HCT116 (cell line): ENCODE results near the gene OPN1SW. TPM values are rescaled to one million over a fixed set of nuclear protein-coding genes. Genes with fewer than 3 reads are reported as not detected.

ENCODE experiments used
- ATAC-seq: fragments of 200-7000 bp; cut with Tn5 transposase; 2 replicates; pipeline ENCODE4 v1.9.1; 2020; ENCODE audit warnings: mild to moderate bottlenecking, moderate library complexity
- BruUV-seq: library from RNA; stranded (reverse); fragments of 400-500 nt; replicated peaks from 2 replicates; lab custom pipeline; 2021; lab: Mats Ljungman, UMichigan
- CTCF ChIA-PET: fragments of 300-600 bp; sonication (Branson Sonifier 250); formaldehyde crosslinking; loops from one replicate; lab custom pipeline; 2021; ENCODE audit warnings: antibody characterized with exemption; lab: Charles Lee
- POLR2A ChIA-PET: fragments of 300-600, 350-600 bp; sonication (Branson Sonifier 250); formaldehyde crosslinking; loops from one replicate; lab custom pipeline; 2021; ENCODE audit warnings: antibody characterized with exemption; lab: Charles Lee
- RAD21 ChIA-PET, 2 experiments: fragments of 300-600 bp; sonication (Branson Sonifier 250); formaldehyde crosslinking; loops; one replicate each; lab custom pipeline; 2023; ENCODE audit warnings: low total read pairs in 2 of 2; ENCODE audit not compliant: uncharacterized antibody in 2 of 2, unreplicated experiment in 2 of 2, low non-redundant PET in 1 of 2; lab: Charles Lee
- DNase-seq: peaks from one replicate; pipeline ENCODE4 v3.0.0-alpha.2; 2010; ENCODE audit warnings: low read depth, low spot score
- H2AFZ ChIP-seq: fragments of 200-600 bp; shearing (Covaris generic), sonication (generic); 2 replicates; pipeline ENCODE4 v1.6.1; 2017; ENCODE audit warnings: low read depth, mixed run types, mixed read lengths, antibody characterized with exemption, low read length; ENCODE audit not compliant: poor library complexity, severe bottlenecking
- H3K27ac ChIP-seq: 2 replicates; pipeline ENCODE4 v1.5.1; 2012; ENCODE audit warnings: low read depth, low read length
- H3K27me3 ChIP-seq: fragments of 200-600 bp; sonication (generic); 2 replicates; pipeline ENCODE4 v1.6.1; 2016; ENCODE audit warnings: mixed run types, low read length, mixed read lengths; ENCODE audit not compliant: insufficient read depth
- H3K36me3 ChIP-seq, 2 experiments: fragments of 200-500 bp in 1 of 2; fragments of 200-600 bp in 1 of 2; sonication (Bioruptor generic) in 1 of 2; sonication (generic) in 1 of 2; 2 replicates each; pipeline versions ENCODE4 v1.5.1 to v1.6.1; 2014 to 2016; ENCODE audit warnings: low read length in 2 of 2, inconsistent platforms in 1 of 2, mixed read lengths in 1 of 2, mixed run types in 1 of 2; ENCODE audit not compliant: insufficient read depth in 2 of 2, control insufficient read depth in 1 of 2
- H3K4me1 ChIP-seq, 2 experiments: fragments of 200-600 bp in 1 of 2; sonication (generic) in 1 of 2; 2 replicates each; pipeline versions ENCODE4 v1.5.1 to v1.6.1; 2012 to 2017; ENCODE audit warnings: low read length in 2 of 2, inconsistent platforms in 1 of 2, mild to moderate bottlenecking in 1 of 2, mixed read lengths in 1 of 2, mixed run types in 1 of 2, moderate library complexity in 1 of 2; ENCODE audit not compliant: insufficient read depth in 2 of 2, control insufficient read depth in 1 of 2
- H3K4me2 ChIP-seq: fragments of 200-600 bp; sonication (generic); 2 replicates; pipeline ENCODE4 v1.6.1; 2017; ENCODE audit warnings: mixed run types, low read length, mixed read lengths
- H3K4me3 ChIP-seq, 2 experiments: fragments of 200-600 bp in 1 of 2; sonication (generic) in 1 of 2; replicated peaks in 1 of 2; 2 replicates each; pipeline ENCODE4 v1.5.1; 2011 to 2016; ENCODE audit warnings: low read length in 2 of 2, control low read depth in 1 of 2, low read depth in 1 of 2, mild to moderate bottlenecking in 1 of 2, mixed read lengths in 1 of 2, mixed run types in 1 of 2
- H3K79me2 ChIP-seq: fragments of 200-600 bp; sonication (generic); 2 replicates; pipeline ENCODE4 v1.6.1; 2017; ENCODE audit warnings: mild to moderate bottlenecking, mixed run types, low read length, moderate library complexity, mixed read lengths; ENCODE audit not compliant: insufficient read depth
- H3K9ac ChIP-seq: fragments of 200-600 bp; sonication (generic); 2 replicates; pipeline ENCODE4 v1.6.1; 2016; ENCODE audit warnings: low read length, mixed read lengths
- H3K9me2 ChIP-seq: fragments of 200-600 bp; sonication (generic), shearing (Covaris generic); 2 replicates; pipeline ENCODE4 v1.6.1; 2017; ENCODE audit warnings: mixed run types, mild to moderate bottlenecking, moderate library complexity; ENCODE audit not compliant: insufficient read depth
- H3K9me3 ChIP-seq, 2 experiments: fragments of 200-500 bp in 1 of 2; fragments of 200-600 bp in 1 of 2; sonication (Bioruptor generic) in 1 of 2; sonication (generic) in 1 of 2; 2 replicates each; pipeline ENCODE4 v1.6.1; 2014 to 2017; ENCODE audit warnings: low read length in 2 of 2, mixed read lengths in 2 of 2, inconsistent platforms in 1 of 2, low read depth in 1 of 2, mild to moderate bottlenecking in 1 of 2, mixed run types in 1 of 2, moderate library complexity in 1 of 2; ENCODE audit not compliant: control insufficient read depth in 1 of 2, insufficient read depth in 1 of 2
- H4K20me1 ChIP-seq: fragments of 200-600 bp; sonication (generic), shearing (Covaris generic); 2 replicates; pipeline ENCODE4 v1.6.1; 2017; ENCODE audit warnings: mixed run types, mild to moderate bottlenecking, moderate library complexity; ENCODE audit not compliant: insufficient read depth
- EGR1 ChIP-seq: IDR thresholded peaks from 2 replicates; pipeline ENCODE4 v1.6.1; 2012; ENCODE audit warnings: low read depth
- ELF1 ChIP-seq: IDR thresholded peaks from 2 replicates; pipeline ENCODE4 v1.6.1; 2012; ENCODE audit warnings: low read depth, borderline replicate concordance
- EZH2 ChIP-seq: fragments of 200-600 bp; sonication (generic); IDR thresholded peaks from 2 replicates; pipeline ENCODE4 v1.6.1; 2017; ENCODE audit warnings: antibody characterized with exemption, mixed run types
- EZH2phosphoT487 ChIP-seq: fragments of 200-600 bp; IDR thresholded peaks from 2 replicates; pipeline ENCODE4 v1.6.1; 2018; ENCODE audit warnings: antibody characterized with exemption, borderline replicate concordance
- JUND ChIP-seq: IDR thresholded peaks from 2 replicates; pipeline ENCODE4 v1.6.1; 2012
- RAD21 ChIP-seq: IDR thresholded peaks from 2 replicates; pipeline ENCODE4 v1.6.1; 2012; ENCODE audit warnings: low read depth, mild to moderate bottlenecking
- SIN3A ChIP-seq: IDR thresholded peaks from 2 replicates; pipeline ENCODE4 v1.6.1; 2012; ENCODE audit warnings: low read depth
- SP1 ChIP-seq: IDR thresholded peaks from 2 replicates; pipeline ENCODE4 v1.6.1; 2012; ENCODE audit warnings: low read depth
- ZFX ChIP-seq: fragments of 450-650 bp; IDR thresholded peaks from 2 replicates; pipeline ENCODE4 v1.6.1; 2017
- ZNF274 ChIP-seq: fragments of 200-500 bp; sonication (Bioruptor generic); IDR thresholded peaks from 2 replicates; pipeline ENCODE4 v1.6.1; 2014; ENCODE audit warnings: mild to moderate bottlenecking, low read depth, low read length, inconsistent platforms
- intact Hi-C: fragments of 100-400 bp; cut with micrococcal nuclease; formaldehyde crosslinking; loops from 2 replicates; pipeline ENCODE4 v1.10.0; 2022
- total RNA-seq: library from RNA; stranded (reverse); gene quantifications from one replicate; pipeline ENCODE4 v1.2.1, GENCODE V29; 2021; ENCODE audit not compliant: unreplicated experiment
- TF ChIP-seq, protein P1 (sequence below): IDR thresholded peaks from 2 replicates; pipeline ENCODE4 v1.6.1; 2012; ENCODE audit warnings: low read depth
- TF ChIP-seq, protein P2 (sequence below): IDR thresholded peaks from 2 replicates; pipeline ENCODE4 v1.6.1; 2011; ENCODE audit warnings: mild to moderate bottlenecking, low read length, moderate library complexity; ENCODE audit not compliant: insufficient replicate concordance; ENCODE audit errors: extremely low read depth

The OPN1SW gene
- total RNA-seq, 1 experiment from 2014 or later = not detected

DNA sequence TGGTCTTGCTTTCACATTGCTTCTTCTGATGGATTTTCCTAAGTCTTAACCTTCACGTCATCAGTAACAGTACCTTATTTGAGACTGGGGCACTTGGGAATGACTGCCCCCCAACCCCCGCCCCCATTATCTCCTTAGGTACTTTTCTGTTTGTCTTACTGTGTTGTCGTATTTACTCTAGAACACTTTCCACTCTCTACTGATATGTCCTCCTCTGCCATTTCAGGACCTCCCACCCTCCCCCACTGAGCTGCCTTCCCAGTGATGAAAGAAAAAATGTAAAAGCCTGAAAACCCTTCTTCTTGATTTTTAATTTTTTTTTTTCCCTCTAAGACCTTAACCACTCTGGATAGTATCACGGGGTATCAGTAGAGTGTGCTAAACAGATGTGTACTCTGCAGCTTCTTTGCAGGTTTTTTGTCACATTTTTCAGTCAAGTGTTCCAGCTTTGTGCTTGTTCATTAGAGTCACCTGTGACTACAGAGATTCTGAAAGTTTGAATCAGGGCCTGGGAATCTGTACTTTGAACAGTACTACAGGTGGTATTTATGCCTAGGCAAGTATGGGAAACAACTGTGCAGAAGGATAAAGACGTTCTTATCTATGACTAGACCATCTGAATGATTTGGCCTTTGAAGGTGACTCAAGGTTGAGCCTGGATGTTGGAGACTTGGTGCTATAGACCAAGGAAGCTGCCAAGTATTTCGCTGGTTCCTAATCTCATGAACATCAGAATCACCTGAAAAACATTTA lies 28.1 kb downstream of the OPN1SW start:
- RAD21 ChIA-PET = no interaction called here
- H3K9me2 ChIP-seq = no peaks in the 10 kb centered on the region
- intact Hi-C loops = no loop called here
- H3K79me2 ChIP-seq = peaks cover 96% of the 10 kb centered on the region
- no peaks in the 10 kb centered on the region for H3K9me3 ChIP-seq
- TF ChIP-seq EZH2phosphoT487 (no peak), JUND (no peak), RAD21 (no peak), EGR1 (no peak), SP1 (no peak), ZFX (no peak), ELF1 (no peak), EZH2 (no peak), SIN3A (no peak), ZNF274 (no peak)
- TF ChIP-seq, protein P1, sequence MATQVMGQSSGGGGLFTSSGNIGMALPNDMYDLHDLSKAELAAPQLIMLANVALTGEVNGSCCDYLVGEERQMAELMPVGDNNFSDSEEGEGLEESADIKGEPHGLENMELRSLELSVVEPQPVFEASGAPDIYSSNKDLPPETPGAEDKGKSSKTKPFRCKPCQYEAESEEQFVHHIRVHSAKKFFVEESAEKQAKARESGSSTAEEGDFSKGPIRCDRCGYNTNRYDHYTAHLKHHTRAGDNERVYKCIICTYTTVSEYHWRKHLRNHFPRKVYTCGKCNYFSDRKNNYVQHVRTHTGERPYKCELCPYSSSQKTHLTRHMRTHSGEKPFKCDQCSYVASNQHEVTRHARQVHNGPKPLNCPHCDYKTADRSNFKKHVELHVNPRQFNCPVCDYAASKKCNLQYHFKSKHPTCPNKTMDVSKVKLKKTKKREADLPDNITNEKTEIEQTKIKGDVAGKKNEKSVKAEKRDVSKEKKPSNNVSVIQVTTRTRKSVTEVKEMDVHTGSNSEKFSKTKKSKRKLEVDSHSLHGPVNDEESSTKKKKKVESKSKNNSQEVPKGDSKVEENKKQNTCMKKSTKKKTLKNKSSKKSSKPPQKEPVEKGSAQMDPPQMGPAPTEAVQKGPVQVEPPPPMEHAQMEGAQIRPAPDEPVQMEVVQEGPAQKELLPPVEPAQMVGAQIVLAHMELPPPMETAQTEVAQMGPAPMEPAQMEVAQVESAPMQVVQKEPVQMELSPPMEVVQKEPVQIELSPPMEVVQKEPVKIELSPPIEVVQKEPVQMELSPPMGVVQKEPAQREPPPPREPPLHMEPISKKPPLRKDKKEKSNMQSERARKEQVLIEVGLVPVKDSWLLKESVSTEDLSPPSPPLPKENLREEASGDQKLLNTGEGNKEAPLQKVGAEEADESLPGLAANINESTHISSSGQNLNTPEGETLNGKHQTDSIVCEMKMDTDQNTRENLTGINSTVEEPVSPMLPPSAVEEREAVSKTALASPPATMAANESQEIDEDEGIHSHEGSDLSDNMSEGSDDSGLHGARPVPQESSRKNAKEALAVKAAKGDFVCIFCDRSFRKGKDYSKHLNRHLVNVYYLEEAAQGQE = no peak
- TF ChIP-seq, protein P2, sequence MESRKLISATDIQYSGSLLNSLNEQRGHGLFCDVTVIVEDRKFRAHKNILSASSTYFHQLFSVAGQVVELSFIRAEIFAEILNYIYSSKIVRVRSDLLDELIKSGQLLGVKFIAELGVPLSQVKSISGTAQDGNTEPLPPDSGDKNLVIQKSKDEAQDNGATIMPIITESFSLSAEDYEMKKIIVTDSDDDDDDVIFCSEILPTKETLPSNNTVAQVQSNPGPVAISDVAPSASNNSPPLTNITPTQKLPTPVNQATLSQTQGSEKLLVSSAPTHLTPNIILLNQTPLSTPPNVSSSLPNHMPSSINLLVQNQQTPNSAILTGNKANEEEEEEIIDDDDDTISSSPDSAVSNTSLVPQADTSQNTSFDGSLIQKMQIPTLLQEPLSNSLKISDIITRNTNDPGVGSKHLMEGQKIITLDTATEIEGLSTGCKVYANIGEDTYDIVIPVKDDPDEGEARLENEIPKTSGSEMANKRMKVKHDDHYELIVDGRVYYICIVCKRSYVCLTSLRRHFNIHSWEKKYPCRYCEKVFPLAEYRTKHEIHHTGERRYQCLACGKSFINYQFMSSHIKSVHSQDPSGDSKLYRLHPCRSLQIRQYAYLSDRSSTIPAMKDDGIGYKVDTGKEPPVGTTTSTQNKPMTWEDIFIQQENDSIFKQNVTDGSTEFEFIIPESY = no peak
- no peak overlapping the region for H3K27ac ChIP-seq
- DNase-seq (no peak), ATAC-seq (no peak)
- H4K20me1 ChIP-seq = peaks cover 29% of the 10 kb centered on the region; the same call in 1 of the 2 replicates
- H3K27me3 ChIP-seq = no peaks in the 10 kb centered on the region
- BruUV-seq = no TSS peak
- H3K36me3 ChIP-seq = peaks cover 22 to 25% of the 10 kb centered on the region in 2 experiments
- H3K4me1 ChIP-seq = no peaks in the 10 kb centered on the region
- POLR2A ChIA-PET = no interaction called here
- no peak overlapping the region for H3K4me2 ChIP-seq
- H3K9ac ChIP-seq = no peak overlapping the region
- H3K4me3 ChIP-seq = no peak overlapping the region
- CTCF ChIA-PET = no interaction called here
- H2AFZ ChIP-seq = no peak overlapping the region
